ENCODE data around the gene CBX1. TPM values are rescaled to one million over a fixed set of nuclear protein-coding genes. Genes with fewer than 3 reads are reported as not detected.

CBX1 gene
- total RNA-seq, 1 donor from 2014 or later: 49.5 TPM

DNA sequence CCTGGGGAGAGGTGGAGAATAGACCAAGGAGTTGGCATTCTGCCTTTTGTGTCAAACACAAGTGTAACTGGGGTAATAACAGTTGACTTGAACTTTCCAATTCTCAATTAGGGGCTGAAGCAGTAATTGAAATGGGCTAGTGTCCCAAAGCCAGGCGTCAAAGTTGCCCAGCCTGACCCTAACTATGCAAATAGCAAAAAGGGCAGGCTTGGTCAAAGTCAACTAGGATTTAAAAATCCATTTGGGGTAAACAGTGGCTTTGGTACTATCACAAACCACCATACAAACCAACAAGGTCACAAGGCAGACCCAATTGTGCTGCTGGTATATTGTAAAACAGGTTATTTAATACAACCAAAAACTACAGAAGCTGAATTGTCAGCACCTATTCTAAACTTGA lies 35.1 kb downstream of the CBX1 start:
- TF ChIP-seq, protein P1, sequence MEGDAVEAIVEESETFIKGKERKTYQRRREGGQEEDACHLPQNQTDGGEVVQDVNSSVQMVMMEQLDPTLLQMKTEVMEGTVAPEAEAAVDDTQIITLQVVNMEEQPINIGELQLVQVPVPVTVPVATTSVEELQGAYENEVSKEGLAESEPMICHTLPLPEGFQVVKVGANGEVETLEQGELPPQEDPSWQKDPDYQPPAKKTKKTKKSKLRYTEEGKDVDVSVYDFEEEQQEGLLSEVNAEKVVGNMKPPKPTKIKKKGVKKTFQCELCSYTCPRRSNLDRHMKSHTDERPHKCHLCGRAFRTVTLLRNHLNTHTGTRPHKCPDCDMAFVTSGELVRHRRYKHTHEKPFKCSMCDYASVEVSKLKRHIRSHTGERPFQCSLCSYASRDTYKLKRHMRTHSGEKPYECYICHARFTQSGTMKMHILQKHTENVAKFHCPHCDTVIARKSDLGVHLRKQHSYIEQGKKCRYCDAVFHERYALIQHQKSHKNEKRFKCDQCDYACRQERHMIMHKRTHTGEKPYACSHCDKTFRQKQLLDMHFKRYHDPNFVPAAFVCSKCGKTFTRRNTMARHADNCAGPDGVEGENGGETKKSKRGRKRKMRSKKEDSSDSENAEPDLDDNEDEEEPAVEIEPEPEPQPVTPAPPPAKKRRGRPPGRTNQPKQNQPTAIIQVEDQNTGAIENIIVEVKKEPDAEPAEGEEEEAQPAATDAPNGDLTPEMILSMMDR (IDR thresholded peaks at IDR 0.05): no peak
- ATAC-seq (ENCODE audit: low read depth): no peak
- H3K27me3 Mint-ChIP-seq: no peaks in the 10 kb centered on the region
- intact Hi-C loops (cut with micrococcal nuclease): no loop called here
- no peaks in the 10 kb centered on the region for H3K9me3 Mint-ChIP-seq
- H3K4me3 Mint-ChIP-seq: no peak overlapping the region
- no peak for DNase-seq
- no peak overlapping the region for H3K27ac Mint-ChIP-seq
- no peaks in the 10 kb centered on the region for H3K4me1 Mint-ChIP-seq
- ChIA-PET CTCF (interaction anchor here (1.0 to 2.9 kb wide), 2 partner anchors 10 to 63 kb away, joined by 3 to 7 read pairs; no protein-coding TSS in a partner anchor), POLR2A (interaction anchor here (2.1 kb wide), 1 partner anchor 11 kb away, joined by 11 read pairs; no protein-coding TSS in a partner anchor)
- H3K36me3 Mint-ChIP-seq (ENCODE audit: low read depth): peaks cover 68% of the 10 kb centered on the region

DNA sequence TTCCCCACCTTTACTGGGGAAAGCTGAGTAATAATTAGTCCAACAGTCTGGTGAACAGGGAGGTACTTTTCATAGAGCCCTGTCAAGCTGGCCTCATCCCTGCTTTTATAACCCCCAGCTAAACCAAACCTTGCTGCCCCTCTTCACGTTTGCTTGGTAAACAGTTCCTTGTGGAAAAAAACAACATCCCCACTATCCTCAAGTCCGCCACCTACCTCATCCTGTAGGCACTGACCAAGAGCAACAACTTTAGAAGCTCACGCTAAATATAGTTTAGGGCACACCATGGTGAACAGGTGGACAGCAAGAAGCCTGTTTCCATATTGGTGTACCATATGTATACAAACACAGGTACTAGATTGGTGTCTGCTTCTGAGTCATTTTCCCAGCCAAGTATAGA lies 36.6 kb downstream of the CBX1 start:
- intact Hi-C loops (cut with micrococcal nuclease): no loop called here
- H3K4me3 Mint-ChIP-seq: no peak overlapping the region
- ATAC-seq (ENCODE audit: low read depth): no peak
- H3K36me3 Mint-ChIP-seq (ENCODE audit: low read depth): peaks cover 73% of the 10 kb centered on the region
- H3K27ac Mint-ChIP-seq: peak overlapping the region; percentile 31
- H3K27me3 Mint-ChIP-seq: no peaks in the 10 kb centered on the region
- no peak for DNase-seq
- H3K9me3 Mint-ChIP-seq: no peaks in the 10 kb centered on the region
- ChIA-PET CTCF (interaction anchor here (1.1 to 2.9 kb wide), 4 partner anchors 8 to 65 kb away, joined by 3 to 9 read pairs (median 5); no protein-coding TSS in a partner anchor), POLR2A (interaction anchor here (0.9 kb wide), 1 partner anchor 9 kb away, joined by 4 read pairs; no protein-coding TSS in a partner anchor)
- peaks cover 1% of the 10 kb centered on the region for H3K4me1 Mint-ChIP-seq
- TF ChIP-seq, protein P1 (IDR thresholded peaks at IDR 0.05): no peak

DNA sequence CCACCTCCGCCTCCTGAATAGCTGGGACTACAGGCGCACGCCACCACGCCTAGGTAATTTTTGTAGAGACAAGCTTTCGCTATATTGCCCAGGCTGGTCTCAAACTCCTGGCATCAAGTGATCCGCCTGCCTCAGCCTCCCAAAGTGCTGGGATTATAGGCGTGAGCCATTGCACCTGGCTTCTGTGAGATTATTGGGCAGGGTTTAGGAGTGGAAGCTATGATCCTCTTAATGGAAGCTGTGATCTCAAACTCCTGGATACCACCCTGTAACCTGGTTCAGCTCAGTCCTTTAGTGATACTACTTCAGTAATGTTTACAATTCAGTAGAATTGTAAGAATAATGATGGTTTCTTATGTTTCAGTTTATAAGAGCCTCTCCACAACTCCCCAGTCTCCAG lies 39.0 kb downstream of the CBX1 start:
- DNase-seq (no peak), ATAC-seq (ENCODE audit: low read depth) (no peak)
- ChIA-PET CTCF (interaction anchor here (0.9 kb wide), 1 partner anchor 11 kb away, joined by 3 read pairs; no protein-coding TSS in a partner anchor), POLR2A (interaction anchor here (0.7 kb wide), 1 partner anchor 19 kb away, joined by 3 read pairs; no protein-coding TSS in a partner anchor)
- no peak overlapping the region for H3K27ac Mint-ChIP-seq
- intact Hi-C loops (cut with micrococcal nuclease): no loop called here
- no peaks in the 10 kb centered on the region for H3K9me3 Mint-ChIP-seq
- no peak overlapping the region for H3K4me3 Mint-ChIP-seq
- TF ChIP-seq, protein P1 (IDR thresholded peaks at IDR 0.05): no peak
- no peaks in the 10 kb centered on the region for H3K27me3 Mint-ChIP-seq
- peaks cover 84% of the 10 kb centered on the region for H3K36me3 Mint-ChIP-seq (ENCODE audit: low read depth)
- H3K4me1 Mint-ChIP-seq: peaks cover 5% of the 10 kb centered on the region

DNA sequence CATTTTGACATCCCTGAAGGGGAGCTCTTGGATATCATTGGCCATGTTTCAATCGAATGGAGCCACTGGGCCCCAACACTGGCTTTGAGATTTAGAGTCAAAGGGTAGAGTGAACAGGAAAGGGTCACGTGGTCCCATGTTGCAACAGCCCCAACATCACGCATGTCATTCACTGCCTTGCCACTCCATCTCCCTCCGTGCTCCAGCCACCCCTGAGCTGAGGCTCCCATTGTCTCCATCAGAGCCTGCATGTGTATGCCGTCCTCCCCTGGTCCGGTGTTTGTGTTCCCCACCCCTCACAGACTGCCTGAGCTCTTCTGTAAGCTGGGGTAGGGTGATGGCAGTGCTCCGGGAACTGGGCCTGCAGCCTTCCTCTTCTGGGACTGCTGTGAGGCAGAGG lies 41.0 kb downstream of the CBX1 start:
- ChIA-PET POLR2A (interaction anchor here (0.9 to 7.2 kb wide), 2 partner anchors 13 to 23 kb away, joined by 12 to 83 read pairs; partner anchors contain the start of genes COPZ2 and NFE2L1), CTCF (no interaction called here)
- intact Hi-C loops (cut with micrococcal nuclease): no loop called here
- DNase-seq: no peak
- Mint-ChIP-seq H3K9me3 (no peaks in the 10 kb centered on the region), H3K4me3 (no peak overlapping the region), H3K27me3 (no peaks in the 10 kb centered on the region), H3K36me3 (ENCODE audit: low read depth) (peaks cover 88% of the 10 kb centered on the region), H3K4me1 (peaks cover 24% of the 10 kb centered on the region), H3K27ac (no peak overlapping the region)
- TF ChIP-seq, protein P1 (IDR thresholded peaks at IDR 0.05): no peak
- ATAC-seq (ENCODE audit: low read depth): no peak

DNA sequence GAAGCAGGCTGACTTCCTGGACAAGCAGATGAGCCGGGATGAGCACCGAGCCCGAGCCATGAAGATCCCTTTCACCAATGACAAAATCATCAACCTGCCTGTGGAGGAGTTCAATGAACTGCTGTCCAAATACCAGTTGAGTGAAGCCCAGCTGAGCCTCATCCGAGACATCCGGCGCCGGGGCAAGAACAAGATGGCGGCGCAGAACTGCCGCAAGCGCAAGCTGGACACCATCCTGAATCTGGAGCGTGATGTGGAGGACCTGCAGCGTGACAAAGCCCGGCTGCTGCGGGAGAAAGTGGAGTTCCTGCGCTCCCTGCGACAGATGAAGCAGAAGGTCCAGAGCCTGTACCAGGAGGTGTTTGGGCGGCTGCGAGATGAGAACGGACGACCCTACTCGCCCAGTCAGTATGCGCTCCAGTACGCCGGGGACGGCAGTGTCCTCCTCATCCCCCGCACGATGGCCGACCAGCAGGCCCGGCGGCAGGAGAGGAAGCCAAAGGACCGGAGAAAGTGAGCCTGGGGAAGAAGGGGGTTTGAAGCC lies 42.1 kb downstream of the CBX1 start:
- TF ChIP-seq, protein P1 (IDR thresholded peaks at IDR 0.05): no peak
- ChIA-PET POLR2A (interaction anchor here (0.6 to 7.2 kb wide), 4 partner anchors 12 to 755 kb away, joined by 3 to 83 read pairs (median 6); partner anchors contain the start of gene NFE2L1), CTCF (interaction anchor here (0.6 to 0.9 kb wide), 4 partner anchors 13 to 49 kb away, joined by 3 to 4 read pairs (median 4); no protein-coding TSS in a partner anchor)
- Mint-ChIP-seq H3K9me3 (no peaks in the 10 kb centered on the region), H3K27me3 (no peaks in the 10 kb centered on the region), H3K4me3 (no peak overlapping the region), H3K36me3 (ENCODE audit: low read depth) (peaks cover 81% of the 10 kb centered on the region), H3K4me1 (peaks cover 31% of the 10 kb centered on the region), H3K27ac (peak overlapping the region; percentile 66)
- DNase-seq: no peak
- intact Hi-C loops (cut with micrococcal nuclease): no loop called here
- no peak for ATAC-seq (ENCODE audit: low read depth)
